ENCODE data around the gene DPYSL4.
A peak's percentile ranks its signal among the peaks of the same experiment; 100 is the strongest.

The DPYSL4 gene

DNA sequence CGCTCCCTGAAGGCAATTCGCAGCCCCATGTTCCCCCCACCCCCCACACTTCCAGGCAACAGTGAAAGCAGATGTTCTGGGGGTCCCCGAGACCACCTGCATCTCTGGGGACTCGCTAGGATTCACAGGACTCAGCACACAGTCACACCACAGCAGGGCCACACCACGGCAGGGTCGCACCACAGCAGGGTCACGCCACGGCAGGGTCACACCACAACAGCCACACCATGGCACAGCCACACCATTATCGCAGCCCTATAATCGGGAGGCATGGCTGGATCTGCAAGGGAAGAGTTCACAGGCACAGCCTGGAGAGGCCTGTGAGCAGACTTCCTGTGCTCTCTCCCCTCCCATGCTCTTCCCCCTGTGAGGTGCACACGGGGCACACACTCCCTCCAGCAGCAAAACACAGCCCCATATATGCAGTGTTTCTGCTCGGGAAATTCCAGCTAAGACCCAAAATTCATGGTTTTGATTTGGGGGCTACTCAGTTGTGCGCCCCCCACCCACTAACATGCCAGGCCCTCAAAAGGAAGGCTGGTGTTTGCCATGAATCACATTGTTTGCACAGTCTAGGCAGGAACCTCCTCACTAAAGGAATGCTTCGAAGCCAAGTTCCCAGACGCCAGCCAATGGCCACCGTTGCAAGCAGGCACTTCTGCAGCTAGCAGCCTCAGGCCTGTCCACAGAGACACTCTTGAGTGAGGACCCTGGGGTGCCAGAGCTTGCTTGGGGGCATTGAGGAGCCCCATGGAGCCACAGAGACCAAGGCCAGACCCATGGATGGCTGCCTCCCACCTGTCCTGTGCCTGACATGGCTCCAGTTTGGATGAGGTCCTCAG is 7.0 kb upstream of the DPYSL4 start:
- no peak for DNase-seq

DNA sequence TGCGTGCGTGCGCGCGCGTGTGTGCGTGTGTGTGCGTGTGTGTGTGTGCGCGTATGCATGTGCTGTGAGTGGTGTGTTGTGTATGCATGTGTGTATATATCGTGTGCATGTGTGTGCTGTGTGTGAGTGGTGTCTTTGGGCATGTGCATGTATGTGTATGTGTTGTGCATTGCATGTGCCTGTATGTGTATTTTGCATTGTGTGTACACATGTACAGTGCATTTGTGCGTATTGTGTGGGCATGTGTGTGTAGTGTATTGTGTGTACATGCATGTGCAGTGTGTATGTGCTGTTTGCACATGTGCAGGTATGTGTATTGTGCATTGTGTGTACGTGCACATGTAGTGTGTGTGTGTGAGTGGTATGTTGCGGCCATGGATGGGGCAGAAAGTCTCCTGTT is 6.0 kb upstream of the DPYSL4 start:
- no peak for DNase-seq

DNA sequence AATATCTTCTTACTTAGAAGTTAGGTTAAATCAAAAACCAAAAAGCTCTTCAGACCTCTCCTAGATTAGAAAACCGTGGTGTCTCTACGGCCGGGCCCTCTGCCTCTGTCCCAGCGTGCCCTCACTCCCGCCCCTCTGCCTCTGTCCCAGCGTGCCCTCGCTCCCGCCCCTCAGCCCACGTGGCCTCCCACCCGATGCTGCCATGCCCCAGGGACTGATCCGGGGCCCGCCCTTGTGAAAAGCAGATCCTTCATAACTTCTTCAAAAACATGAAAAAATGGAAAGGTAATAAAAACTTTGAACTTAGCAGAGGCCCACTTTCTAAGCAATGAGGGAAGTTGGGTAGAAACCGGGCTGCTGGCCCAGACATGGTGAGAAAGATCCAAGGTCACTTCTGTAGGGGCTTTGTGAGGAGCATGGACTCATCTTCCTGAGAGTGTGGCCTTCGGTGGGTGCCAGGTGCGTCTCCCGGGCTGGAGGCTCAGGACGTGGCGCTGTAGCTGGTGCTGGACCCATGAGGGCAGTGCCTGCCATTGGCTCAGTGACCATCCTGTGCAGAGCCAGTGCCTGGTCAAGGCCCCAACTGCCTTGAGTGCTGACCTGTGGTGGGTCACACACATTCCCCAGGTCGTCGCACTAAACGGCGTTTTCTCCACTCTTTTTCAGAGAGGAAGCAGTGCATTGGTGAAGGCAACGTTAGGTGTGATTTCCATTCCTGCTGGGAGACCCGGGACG is 4.9 kb upstream of the DPYSL4 start:
- DNase-seq, result no peak

DNA sequence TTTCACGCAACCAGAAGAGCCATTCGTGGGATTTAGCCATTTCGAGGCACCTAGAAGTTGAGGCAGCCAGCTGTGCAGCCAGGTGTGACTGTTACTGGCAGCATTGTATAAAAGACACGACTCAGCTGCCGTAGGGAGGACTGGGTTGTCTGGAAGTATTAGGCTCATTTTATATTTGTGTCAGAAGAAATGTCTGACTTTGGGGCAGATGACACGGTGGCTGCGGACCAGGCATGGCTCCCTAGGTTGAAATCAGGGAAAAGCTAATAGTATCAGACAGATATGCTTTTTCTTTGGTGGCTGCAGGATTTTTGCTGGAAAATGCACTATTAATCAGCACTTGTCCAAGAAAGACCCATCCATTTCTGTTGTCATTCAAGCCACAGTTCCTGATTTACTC is 4.2 kb upstream of the DPYSL4 start:
- no peak for DNase-seq

DNA sequence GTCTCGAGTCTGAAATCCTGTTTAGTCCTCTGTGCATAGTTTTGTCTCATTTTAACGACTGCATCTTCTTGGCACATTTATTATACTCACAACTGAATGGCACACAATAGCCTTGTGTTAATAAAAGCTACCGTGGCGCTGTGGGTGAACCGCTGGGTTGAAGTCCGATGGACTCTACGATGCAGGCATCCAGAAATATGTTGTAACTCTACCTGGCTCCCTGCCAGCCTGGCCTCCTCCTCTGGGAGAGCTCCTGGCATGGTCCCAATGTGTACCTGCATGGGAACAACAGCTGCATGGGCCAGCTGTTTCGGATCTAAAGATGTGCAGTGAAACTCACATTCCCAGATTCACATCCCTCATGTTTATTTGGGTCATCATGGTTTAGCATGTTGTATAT is 3.7 kb upstream of the DPYSL4 start:
- DNase-seq, result no peak

DNA sequence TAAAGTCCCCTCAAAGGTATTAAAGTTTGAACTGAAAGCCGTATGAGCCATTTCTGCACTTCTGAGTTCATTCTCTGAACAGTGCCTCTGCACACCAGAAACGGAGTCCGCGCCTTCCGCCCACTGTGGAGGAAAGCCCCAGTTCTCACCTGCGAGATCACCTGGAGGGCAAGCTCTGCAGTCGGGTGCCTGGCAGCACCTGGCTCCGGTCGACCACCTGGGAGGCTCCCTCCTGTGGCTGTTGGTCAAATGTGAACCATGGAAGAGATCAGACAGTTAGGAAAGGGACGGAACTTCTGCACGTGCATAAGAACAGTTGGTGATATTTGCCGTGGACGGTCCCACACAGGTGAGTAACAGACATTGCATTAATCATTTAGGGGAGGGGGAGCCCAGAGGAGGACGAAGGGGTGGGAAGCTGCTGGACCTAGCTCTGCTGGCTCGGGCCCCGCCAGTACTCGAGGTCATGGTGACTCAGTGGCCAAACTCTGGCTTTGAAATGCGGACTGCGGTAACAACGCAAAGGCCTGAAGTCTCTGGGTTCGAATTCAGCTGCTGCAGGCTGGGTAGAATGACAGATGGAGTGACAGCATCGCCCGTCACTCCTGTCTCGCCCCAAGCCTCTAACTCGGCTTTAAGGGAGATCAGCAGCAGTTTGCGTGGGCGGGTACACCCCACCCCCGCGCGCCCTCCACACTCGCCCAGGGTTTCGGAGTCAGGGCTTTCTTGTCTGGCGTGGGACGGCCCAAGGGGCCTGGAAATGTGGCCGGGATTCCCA is 1.7 kb upstream of the DPYSL4 start:
- no peak for DNase-seq

DNA sequence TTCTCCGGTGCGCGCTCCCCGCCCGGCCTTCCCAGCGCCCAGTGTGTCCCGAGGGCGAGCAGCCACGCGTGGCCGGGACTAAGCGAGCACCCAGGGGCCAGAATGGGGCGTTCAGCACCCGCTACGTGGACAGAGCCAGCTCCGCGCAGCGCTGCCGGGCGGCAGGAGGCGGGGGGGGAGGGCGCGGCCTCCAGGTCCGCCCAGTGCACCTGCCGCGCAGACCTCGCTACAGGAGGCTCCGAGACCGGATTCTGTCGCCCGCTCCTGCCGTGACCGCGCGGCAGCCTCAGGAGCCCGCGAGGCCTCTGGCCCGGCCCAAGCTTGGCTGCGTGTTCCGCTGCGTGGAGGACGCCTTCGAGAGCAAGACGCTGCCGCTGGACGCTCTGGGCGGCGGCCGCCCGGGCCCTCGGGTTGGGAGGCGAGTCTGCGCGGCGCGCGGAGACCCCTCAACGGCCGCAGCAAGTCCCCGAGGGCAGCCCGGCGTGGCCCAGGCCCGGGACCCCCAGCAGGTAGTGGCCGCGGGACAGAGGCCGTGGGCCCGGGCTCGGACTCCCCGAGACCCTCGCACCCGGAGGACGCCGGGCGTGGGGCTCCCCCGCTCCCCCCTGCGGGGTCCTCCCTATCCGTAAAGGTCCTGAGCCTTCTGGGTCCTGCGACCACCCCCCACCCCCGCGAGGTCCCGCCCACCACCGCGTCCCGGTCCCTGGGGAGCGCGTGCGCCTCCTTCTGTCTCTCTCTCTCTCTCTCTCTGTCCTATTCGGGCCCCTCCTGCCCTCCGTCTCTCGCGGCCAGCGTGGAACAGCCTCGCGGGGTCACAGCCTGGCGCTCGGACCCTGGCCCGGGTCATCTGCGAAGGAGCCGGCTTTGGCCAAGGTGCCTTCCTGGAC is 904 bp upstream of the DPYSL4 start:
- DNase-seq, result no peak

DNA sequence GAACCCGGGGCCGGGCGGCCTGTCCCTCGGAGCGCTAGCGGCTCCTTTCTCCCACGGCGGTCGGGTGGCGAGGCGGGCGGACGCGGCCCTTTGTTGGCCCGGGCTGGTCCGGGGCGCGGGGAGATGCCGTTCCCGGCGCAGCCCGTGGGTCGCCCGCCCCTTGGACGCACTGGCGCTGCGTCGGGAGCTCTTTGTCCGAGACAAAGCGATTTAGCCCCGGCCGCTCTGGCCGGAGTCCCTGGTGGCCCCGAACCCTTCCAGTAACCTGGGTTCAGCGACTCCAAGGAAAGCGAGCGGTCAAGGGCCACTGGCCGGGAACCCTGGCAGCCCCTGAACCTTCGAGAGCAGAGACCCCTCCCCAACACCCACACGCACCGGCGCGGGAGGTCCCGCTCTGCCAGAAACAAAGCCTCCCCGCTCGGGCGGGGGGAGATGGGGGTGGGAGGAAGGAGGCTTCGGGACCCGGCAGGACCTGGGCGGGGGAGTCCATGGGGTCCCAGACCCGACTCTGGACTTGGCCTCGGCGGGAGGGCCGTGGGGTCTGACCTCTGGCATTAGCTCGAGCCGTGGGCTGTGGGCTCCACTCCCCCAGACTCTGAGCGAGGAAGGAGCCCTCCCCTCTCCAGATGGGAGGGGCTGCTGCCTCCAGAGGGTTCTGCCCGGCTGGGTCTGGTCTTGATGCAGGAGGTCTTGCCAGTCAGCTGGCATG is 836 bp downstream of the DPYSL4 start:
- no peak for DNase-seq

DNA sequence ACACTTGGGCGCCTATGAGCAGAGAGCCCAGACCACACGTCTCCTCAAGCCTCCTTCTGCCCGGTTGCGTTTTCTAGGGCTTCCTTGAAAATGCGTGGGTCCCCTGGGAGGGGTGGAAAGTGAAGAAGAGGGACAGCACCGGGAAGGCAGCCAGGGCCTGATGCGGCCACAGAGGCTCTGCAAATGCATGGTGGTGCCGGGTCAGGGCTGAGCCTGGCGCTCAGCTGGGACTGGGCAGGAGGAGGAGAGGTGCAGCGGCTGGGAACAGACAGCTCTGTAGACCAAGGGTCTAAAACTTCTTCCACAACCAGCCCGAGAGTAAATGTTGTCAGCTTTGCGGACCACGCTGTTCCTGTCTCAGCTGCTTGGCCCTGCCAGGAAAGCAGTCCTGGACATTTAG is 1.6 kb downstream of the DPYSL4 start:
- no peak for DNase-seq

DNA sequence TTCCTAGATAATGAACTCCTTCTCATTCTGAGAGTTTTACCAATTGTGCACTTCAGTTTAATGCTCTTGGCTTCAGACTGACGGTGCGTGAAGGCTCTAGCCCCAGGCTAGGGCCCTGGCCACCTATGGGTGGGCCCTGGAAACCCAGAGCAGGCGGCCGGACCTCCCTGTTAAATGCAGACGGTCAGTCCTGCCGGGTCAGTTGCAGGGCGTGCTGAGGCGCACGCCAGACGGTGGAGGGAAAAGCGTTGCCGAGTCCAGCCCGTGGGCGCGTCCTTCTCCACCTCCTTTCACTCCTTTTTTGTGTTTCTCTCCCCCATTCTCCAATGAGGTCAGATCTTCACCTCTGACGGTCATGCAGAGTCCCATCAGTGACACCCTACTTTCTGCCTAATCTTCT is 2.3 kb downstream of the DPYSL4 start:
- DNase-seq, result no peak

DNA sequence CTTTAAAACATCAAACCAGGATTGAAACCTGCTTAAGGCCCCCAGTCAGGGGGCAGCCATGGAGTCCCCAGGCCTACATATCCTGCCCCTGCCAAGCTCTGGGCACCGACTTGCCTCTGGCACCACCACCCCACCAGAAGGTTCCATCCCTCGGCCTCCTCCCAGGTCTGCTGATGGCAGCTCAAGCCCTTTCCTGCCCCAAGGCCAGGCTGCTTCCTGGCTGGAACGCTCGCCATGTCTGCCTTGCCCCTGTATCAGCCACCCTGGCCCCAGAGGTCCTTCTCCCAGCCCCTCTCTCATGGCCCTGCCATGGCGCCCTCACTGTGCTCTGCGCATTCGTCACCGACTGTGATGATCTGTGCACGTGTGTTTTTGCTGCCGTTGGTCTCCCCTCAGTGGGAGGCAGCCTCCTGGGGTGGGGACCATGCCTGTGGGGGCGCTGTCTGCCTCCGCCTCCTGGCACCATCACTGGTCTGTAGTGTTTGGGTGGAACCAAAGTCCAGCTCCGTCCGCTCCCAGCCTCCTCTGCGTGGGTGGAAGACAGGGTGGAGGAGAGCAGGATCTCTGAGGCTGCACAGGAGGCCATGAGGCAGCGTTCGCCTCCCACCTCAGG is 3.2 kb downstream of the DPYSL4 start:
- DNase-seq, result no peak

DNA sequence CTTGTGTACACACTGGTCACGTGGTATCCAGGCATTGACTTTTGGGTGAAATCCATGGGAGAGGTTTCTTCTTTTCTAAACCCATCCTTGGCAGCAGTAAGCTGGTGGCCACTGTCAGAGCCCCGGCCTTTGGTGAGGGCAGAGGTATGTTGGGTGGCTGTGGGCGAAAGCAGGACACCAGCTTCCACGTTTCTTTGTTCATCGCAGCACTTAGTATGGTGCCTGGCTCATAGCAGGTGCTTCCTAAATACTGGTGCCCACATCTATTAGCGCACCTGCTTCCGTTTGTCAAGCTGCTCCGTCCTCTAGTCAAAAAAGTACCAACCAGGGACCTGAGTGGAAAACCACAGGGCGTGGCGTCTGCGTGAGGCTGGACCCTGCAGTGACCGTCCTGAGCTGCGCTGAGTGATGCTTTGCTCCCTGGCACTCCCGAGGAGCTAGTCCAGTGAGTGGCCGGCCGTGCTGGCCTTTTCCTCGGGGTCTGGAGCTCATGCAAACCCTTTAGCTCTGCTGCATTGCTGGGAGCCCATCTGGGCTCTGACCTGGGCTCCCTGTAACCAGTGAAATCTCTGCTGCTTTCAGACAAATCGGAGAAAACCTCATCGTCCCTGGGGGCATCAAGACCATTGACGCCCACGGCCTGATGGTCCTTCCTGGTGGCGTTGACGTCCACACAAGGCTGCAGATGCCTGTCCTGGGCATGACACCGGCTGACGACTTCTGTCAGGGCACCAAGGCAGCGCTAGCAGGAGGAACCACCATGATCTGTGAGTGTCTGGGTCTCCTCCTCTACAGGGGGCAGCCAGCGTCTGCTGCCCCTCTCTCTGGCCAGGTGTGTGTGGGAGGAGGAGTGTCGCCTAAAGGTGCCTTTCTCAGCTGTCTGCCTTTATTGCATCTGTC is 5.6 kb downstream of the DPYSL4 start:
- DNase-seq, result no peak

DNA sequence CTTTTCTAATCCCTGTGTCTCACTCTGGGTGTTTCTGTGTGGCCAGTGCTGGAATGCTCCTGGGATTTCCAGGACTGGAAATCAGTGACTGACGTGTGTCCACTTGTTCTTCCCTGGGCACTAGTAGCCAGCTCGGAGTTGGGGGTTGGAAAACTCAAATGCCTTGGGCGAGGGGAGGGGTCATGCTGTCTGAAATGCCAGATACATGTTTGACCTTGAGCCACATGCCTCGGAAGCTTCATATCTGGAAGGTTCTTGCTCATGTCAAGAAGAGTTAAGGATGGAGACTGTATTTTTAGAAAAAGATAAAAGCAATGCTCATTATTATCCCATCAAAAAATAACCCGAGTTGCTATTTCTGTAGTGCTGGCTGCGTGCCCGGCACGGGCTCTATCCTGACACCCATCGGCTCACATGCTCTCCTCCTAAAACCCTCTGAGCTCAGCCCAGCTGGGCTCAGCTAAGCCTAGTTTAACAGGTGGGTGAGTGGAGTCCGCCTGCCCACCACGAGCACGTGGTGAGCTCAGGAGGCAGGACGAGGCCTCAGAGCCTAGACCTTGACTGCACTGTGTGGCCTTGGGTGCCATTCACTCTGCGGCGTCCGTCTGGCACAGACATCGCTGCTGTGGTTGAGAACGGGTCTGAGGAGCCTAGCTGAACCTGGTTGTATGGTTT is 6.4 kb downstream of the DPYSL4 start:
- DNase-seq, result no peak

DNA sequence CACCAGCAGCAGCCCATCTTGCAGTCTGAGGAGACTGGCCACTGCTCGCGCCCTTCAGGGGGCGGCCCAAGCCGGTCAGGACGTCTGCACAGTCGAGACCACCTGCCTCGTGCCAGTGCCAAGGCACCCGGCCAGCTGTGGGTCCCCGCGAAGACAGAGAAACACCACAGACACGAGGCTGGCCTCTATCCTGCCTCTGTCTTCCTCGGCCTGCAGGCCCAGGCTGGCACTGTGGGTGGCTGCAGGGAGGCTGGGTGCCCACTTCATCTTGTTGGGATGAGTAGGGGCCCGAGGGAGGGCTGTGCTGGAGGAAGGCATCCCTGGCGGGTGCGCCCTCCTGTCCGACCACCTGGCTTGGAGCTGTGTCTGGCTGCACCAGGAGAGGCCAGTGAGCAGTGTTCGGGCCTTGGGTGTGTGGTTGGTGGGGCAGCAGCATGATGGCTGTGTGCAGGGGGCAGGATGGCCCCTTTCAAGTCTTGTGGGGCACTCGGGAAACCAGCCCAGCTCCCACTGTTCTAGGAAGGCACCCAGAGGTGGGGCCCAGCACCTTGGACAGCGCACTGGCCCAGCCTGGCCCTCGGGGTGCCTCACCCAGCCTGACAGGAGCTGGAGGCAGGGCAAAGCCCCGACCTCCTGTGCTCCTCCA is 7.3 kb downstream of the DPYSL4 start:
- DNase-seq, result peak; percentile 33

DNA sequence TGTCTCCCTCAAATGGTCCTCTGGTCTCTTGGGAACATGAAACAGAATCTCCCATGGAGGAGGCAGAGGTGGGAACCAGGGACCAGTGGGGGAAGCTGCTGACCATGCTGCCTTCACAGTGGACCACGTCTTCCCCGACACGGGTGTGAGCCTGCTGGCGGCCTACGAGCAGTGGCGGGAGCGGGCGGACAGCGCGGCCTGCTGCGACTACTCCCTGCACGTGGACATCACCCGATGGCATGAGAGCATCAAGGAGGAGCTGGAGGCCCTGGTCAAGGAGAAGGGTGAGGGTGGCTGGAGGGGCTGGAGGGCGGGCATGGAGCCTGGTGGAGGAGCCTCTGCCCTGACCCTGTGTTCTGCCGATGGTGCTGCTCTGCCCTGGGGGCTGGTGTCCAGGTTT is 8.0 kb downstream of the DPYSL4 start:
- DNase-seq, result no peak

DNA sequence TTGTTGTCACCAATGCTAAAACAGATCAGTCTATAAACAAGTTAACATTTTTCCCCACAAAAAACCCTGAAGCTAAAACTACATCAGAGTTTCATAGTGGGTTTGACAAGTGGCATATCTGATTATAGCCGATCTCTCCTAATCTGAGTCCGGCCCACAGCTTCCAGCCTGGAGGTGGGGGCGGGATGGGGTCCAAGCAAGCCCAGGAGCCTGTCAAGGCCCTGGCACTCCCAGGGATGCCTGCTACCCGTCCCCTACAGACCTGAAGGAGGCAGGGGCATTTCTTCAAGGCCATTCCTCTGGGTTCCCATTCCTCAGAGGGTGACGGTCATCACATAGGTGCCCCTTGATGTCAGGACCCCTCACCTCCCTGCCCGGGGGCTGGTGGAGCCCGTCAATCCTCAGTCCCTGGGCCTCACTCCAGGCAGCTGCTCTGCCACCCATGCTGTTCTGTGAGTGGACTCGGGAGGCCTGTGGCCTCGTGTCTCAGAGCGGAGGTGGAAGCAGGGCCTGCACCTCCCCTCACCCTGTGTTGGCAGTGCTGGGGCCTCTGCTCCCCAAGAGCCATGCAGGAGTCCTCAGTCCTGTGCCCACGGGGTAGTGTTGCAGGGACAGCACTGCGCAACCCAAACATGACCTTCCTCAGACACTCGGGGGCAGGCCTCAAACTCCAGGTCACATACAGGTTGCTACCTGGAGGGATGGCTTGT is 8.8 kb downstream of the DPYSL4 start:
- DNase-seq, result no peak

DNA sequence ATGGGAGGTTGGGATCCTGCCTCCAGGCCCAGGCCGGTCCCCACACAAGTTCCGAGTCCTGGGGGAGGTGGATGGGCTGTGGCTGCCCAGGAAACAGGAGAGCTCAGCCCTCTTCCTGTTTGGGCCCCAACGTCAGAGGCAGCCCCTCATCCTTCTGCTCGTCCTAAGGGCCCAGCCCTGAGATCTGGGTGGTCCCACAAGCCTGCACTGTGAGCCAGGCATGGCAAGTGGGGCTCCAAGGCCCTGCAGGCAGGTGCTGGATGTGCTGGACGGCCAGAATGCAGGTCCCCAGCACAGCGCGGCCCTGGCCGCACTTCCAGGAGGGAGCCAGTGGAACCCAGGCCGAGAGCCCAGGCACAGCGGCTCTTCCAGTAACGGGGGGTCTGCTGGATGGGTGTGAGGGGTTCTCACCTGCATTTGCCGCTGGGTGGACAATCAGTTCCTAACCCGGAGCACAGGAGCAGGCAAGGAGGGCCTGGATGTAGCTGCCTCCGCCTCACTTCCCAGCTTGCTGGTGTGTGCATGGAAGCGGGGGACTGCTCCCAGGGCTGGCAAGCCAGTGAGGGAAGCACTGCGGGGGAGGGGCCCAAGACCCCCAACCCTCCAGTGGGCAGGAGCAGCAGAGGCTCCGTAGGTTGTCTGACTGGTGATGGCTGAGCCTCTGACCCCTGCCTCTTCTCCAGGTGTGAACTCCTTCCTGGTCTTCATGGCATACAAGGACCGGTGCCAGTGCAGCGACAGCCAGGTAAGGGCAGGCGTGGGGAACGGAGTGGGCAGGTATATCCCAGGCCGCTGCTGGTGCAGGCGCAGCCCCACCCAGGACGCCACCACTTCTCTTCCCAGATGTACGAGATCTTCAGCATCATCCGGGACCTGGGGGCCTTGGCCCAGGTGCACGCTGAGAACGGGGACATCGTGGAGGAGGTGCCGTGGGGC is 9.7 kb downstream of the DPYSL4 start:
- no peak for DNase-seq
